HG03060 (cell line): ENCODE measurements around the gene OVOL2.

Experiments
- ATAC-seq: cut with Tn5 transposase; IDR thresholded peaks from one replicate; pipeline ENCODE4 v1.9.1; 2021; ENCODE audit warnings: low read depth, moderate number of reproducible peaks; ENCODE audit not compliant: unreplicated experiment

Gene OVOL2

DNA sequence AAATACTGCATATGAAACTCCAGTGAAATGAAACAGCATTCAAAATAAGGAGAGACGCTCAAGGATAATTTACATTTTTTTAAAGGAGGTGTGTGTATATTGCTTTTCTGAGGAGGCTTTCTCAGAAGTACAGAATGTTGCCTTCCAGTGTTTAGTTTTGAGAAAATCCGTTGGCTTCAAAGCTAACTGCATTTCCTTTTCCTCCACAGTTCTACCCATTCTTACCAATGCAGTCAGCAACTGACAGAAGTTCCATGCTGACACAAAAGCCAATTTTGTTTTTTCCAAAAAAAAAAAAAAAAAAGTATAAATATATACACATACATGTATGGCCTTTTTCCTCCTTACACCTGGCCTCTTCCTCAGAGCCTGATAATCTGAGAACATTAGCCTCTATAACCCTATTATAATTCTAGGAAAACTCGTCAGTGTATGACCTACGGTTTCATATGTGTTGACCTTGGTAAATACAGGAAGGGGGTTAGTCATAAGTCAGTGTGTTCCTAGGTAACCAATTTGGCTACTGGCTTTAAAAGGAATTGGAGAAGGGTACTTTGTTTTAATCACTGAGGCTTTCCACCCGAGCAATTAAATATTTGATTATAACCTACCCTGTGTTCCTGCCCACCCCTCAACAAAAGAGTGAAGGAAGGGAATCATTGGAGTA is 64.7 kb downstream of the OVOL2 start:
- no peak for ATAC-seq

DNA sequence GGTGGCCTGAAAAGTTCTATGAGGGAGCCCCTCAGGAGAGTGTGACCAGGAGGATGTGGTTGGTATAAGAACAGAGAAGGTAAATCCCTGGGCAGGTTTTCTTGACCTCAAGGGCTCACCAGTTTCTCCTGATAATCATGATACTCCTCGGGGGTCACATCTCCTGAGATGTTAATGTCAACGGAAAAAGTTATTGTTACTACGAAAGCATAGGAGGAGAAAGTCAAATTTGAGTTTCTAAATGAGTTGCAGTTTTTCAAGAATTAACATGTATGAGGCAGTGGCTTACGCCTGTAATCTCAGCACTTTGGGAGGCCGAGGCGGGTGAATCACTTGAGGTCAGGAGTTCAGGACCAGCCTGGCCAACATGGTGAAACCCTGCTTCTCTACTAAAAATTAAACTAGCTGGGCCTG is 65.5 kb downstream of the OVOL2 start:
- ATAC-seq: no peak

DNA sequence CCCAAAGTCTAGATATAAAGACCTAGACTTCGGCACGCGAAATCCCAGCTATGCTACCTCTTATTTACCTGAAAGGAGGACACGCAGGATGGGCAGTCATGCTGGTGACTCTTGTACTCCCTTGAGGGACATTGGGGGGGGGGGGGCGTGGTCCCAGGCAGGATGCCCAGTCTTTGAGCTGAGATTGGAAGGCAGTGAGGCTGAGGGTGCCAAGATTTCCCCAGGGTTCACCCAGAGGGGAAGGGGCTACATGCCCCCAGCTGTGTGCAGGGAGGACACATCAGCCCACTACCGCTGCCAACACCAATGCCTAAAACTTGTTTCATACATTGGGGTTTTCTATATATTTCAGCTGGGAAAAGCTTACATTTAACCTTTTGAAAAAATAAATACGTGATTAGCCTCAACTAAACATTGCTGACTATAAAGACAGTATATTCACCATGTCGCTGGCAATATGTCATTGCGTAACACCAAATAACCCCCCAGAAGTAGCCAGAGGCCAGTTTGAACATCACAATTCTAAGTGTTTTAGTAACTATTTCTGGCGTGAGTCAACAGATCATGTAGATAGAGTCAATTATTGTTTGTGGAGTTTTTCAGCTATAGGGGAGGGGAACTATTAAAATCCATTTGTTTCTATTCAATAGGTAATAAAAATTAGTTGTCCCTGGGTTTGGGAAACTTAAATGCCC is 67.3 kb downstream of the OVOL2 start:
- no peak for ATAC-seq

DNA sequence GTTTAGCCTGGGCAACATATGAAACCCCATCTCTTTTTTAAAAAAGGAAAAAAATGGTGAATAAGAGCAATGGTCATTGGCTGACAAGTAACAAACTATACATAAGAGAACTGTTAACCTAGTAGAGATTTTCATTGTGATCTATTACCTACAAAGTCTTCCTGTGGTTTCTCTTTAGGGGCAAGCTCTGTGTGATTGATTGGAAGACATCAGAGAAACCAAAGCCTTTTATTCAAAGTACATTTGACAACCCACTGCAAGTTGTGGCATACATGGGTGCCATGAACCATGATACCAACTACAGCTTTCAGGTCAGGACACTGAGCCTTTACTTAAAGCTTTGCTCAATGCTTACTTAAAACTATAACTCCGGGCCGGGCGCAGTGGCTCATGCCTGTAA is 69.7 kb downstream of the OVOL2 start:
- no peak for ATAC-seq

DNA sequence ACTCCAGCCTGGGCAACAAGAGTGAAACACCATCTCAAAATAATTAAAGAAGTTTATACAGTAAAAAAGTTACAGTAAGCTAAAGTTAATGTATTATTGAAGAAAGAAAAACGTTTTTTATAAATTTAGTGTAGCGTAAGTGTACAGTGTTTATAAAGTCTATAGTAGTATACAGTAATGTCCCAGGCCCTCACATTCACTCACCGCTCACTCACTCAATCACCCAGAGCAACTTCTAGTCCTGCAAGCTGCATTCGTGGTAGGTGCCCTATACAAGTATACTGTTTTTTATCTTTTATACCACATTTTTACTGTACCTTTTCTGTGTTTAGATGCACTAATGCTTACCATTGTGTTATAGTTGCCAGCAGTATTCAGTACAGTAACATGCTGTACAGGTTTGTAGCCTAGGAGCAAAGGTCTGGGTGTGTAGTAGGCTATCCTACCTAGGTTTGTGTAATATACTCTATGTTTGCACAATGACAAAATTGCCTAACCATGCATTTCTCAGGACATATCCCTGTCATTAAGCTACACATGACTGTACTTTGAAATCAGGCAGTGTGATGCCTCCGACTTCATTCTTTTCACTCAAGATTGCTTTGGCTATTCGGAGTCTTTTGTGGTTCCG is 72.2 kb downstream of the OVOL2 start:
- no peak for ATAC-seq

DNA sequence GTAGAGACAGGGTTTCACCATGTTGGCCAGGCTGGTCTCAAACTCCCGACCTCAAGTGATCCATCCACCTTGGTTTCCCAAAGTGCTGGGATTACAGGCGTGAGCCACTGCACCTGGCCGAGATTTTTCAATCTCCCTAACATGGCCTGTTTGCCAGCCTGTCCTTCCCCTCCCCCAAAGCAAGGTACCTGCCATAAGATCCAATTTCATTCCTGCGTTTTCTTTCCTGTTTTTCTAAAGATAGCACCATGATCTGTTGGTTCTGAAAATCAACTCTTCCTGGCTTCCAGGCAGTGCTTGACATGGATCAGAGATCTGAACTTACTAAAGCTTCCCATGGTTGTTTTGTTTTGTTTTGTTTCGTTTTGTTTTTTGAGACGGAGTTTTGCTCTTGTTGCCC is 81.4 kb downstream of the OVOL2 start:
- ATAC-seq: no peak
